ENCODE results near the gene EXD2. TPM values are rescaled to one million over a fixed set of nuclear protein-coding genes. Genes with fewer than 3 reads are reported as not detected.

The EXD2 gene
- total RNA-seq, 1 donor from 2014 or later, result 26.2 TPM

GRCh38 chr14:69152181-69152901, 39.0 kb upstream of the EXD2 start:
- H3K4me1 Mint-ChIP-seq (ENCODE audit: unreplicated experiment), result peaks cover 25% of the 10 kb centered on the region
- H3K9me3 Mint-ChIP-seq, result no peaks in the 10 kb centered on the region
- no peak for TF ChIP-seq CTCF (conservative IDR thresholded peaks at IDR 0.05)
- no peak for DNase-seq (ENCODE audit: extremely low spot score, unreplicated experiment)
- peak overlapping the region; percentile 94 for H3K4me3 Mint-ChIP-seq
- H3K36me3 Mint-ChIP-seq, result peaks cover 9% of the 10 kb centered on the region
- H3K27me3 Mint-ChIP-seq, result peaks cover 8% of the 10 kb centered on the region
- peak overlapping the region; percentile 85 for H3K27ac Mint-ChIP-seq

DNA sequence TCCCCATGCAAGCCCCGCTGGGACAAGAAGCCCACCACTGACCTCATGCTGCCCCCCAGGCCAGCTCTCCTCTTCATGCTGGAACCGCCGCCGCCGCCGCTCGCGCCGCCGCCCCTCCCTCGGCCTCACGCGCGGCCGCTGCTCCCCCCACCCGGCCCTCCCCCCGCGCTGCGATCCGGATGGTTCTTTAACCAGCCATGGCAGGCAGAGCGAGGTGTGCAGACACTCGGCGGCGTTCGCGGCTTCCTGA, 38.5 kb upstream of the EXD2 start, which contains the start of gene DCAF5:
Gene DCAF5 (minus strand): TSS at position 218 of the 250 bp plus-strand sequence. CDS start 141 bp downstream, at position 77.
- no peak for TF ChIP-seq CTCF (conservative IDR thresholded peaks at IDR 0.05)
- Mint-ChIP-seq H3K27me3 (peaks cover 10% of the 10 kb centered on the region), H3K36me3 (peaks cover 5% of the 10 kb centered on the region), H3K4me1 (ENCODE audit: unreplicated experiment) (peaks cover 20% of the 10 kb centered on the region), H3K9me3 (no peaks in the 10 kb centered on the region), H3K4me3 (peak within 1 kb of the TSS; percentile 94), H3K27ac (peak within 1 kb of the TSS; percentile 85)
- peak; percentile 89 for DNase-seq (ENCODE audit: extremely low spot score, unreplicated experiment)

- H3K4me3 Mint-ChIP-seq, result peak overlapping the region; percentile 94
- H3K36me3 Mint-ChIP-seq, result peaks cover 5% of the 10 kb centered on the region
- peaks cover 20% of the 10 kb centered on the region for H3K4me1 Mint-ChIP-seq (ENCODE audit: unreplicated experiment)
- no peaks in the 10 kb centered on the region for H3K9me3 Mint-ChIP-seq
- H3K27me3 Mint-ChIP-seq, result peaks cover 10% of the 10 kb centered on the region
- no peak for TF ChIP-seq CTCF (conservative IDR thresholded peaks at IDR 0.05)
- H3K27ac Mint-ChIP-seq, result peak overlapping the region; percentile 83
- peak; percentile 74 for DNase-seq (ENCODE audit: extremely low spot score, unreplicated experiment)
Measured at GRCh38 chr14:69153152-69153872, 38.0 kb upstream of the EXD2 start.

DNA sequence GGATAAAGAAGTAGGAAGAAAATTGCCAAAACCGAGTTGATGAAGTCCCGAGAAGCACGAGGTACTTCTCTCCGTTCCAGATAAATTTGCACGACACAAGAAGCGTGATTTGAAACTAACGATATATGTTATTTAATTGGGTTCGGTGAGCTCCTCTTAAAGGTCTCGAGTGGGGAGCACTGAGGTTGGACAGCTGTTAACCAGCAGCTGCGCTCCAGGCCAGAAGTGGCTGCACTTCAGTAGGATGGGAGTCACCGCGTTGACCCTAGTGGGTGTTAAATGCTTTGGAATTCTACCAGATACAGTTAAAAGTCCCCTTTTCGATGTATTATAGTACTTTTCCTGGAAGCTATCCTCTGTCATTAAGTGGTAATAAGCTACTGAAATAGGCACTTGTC, 37.4 kb upstream of the EXD2 start:
- Mint-ChIP-seq H3K4me1 (ENCODE audit: unreplicated experiment) (peaks cover 20% of the 10 kb centered on the region), H3K36me3 (peaks cover under 1% of the 10 kb centered on the region), H3K27me3 (peaks cover 11% of the 10 kb centered on the region), H3K9me3 (no peaks in the 10 kb centered on the region), H3K4me3 (peak overlapping the region; percentile 94), H3K27ac (peak overlapping the region; percentile 83)
- DNase-seq (ENCODE audit: extremely low spot score, unreplicated experiment), result no peak
- no peak for TF ChIP-seq CTCF (conservative IDR thresholded peaks at IDR 0.05)

GRCh38 chr14:69154779-69155178, 36.5 kb upstream of the EXD2 start:
- peak; percentile 49 for TF ChIP-seq CTCF (conservative IDR thresholded peaks at IDR 0.05)
- no peaks in the 10 kb centered on the region for H3K36me3 Mint-ChIP-seq
- H3K27ac Mint-ChIP-seq, result peak overlapping the region; percentile 20
- H3K9me3 Mint-ChIP-seq, result no peaks in the 10 kb centered on the region
- peak overlapping the region; percentile 57 for H3K4me3 Mint-ChIP-seq
- DNase-seq (ENCODE audit: extremely low spot score, unreplicated experiment), result no peak
- peaks cover 17% of the 10 kb centered on the region for H3K27me3 Mint-ChIP-seq
- peaks cover 20% of the 10 kb centered on the region for H3K4me1 Mint-ChIP-seq (ENCODE audit: unreplicated experiment)

All from type B pancreatic cell (in vitro differentiated cells).